Common myeloid progenitor, CD34-positive (primary cell): ENCODE data around the gene ESF1.

Source experiments
- CTCF ChIA-PET: fragments of 350-600 bp; sonication (Branson Sonifier 250); formaldehyde crosslinking; loops from one replicate; lab custom pipeline; 2021; ENCODE audit warnings: antibody characterized with exemption; lab: Charles Lee
- POLR2A ChIA-PET: fragments of 350-600 bp; sonication (Branson Sonifier 250); formaldehyde crosslinking; loops from one replicate; lab custom pipeline; 2021; ENCODE audit warnings: antibody characterized with exemption; lab: Charles Lee
- DNase-seq, 3 donors: peaks; one replicate each; pipeline versions ENCODE4 v3.0.0 to v3.0.0-alpha.2; 2013
- H3K27ac ChIP-seq, 2 experiments: 1 replicate in 1 of 2; 2 replicates in 1 of 2; pipeline ENCODE4 v1.7.0; 2013; ENCODE audit warnings: inconsistent platforms in 2 of 2, low read length in 2 of 2, mild to moderate bottlenecking in 2 of 2, low read depth in 1 of 2, moderate library complexity in 1 of 2; ENCODE audit not compliant: severe bottlenecking in 2 of 2, insufficient read depth in 1 of 2, poor library complexity in 1 of 2
- H3K27me3 ChIP-seq, 5 experiments: replicated peaks in 2 of 5; 1 replicate in 3 of 5; 2 replicates in 2 of 5; pipeline versions ENCODE4 v1.6.1 to v1.7.0; 2013; ENCODE audit warnings: low read length in 4 of 5, mild to moderate bottlenecking in 2 of 5, moderate library complexity in 2 of 5, inconsistent platforms in 1 of 5; ENCODE audit not compliant: insufficient read depth in 5 of 5, control insufficient read depth in 4 of 5
- H3K36me3 ChIP-seq, 4 experiments: 1 replicate in 2 of 4; 2 replicates in 2 of 4; pipeline versions ENCODE4 v1.6.1 to v1.7.0; 2013; ENCODE audit warnings: low read length in 3 of 4, control low read depth in 1 of 4, mild to moderate bottlenecking in 1 of 4; ENCODE audit not compliant: control insufficient read depth in 4 of 4, insufficient read depth in 4 of 4
- H3K4me1 ChIP-seq, 4 experiments: 1 replicate in 3 of 4; 2 replicates in 1 of 4; pipeline versions ENCODE4 v1.6.1 to v1.7.1; 2013; ENCODE audit warnings: low read length in 3 of 4, mild to moderate bottlenecking in 3 of 4, control low read depth in 1 of 4, inconsistent platforms in 1 of 4, moderate library complexity in 1 of 4; ENCODE audit not compliant: control insufficient read depth in 4 of 4, insufficient read depth in 4 of 4; ENCODE audit errors: control extremely low read depth in 1 of 4
- H3K4me3 ChIP-seq, 7 experiments: 1 replicate in 4 of 7; 2 replicates in 3 of 7; pipeline versions ENCODE4 v1.5.1 to v1.7.0; 2013; ENCODE audit warnings: mild to moderate bottlenecking in 7 of 7, low read length in 6 of 7, moderate library complexity in 6 of 7, inconsistent platforms in 2 of 7, low read depth in 2 of 7, control low read depth in 1 of 7; ENCODE audit not compliant: insufficient read depth in 4 of 7, control insufficient read depth in 1 of 7; ENCODE audit errors: extremely low read depth in 1 of 7
- H3K9me3 ChIP-seq, 5 experiments: 1 replicate in 4 of 5; 2 replicates in 1 of 5; pipeline versions ENCODE4 v1.6.1 to v1.7.1; 2013; ENCODE audit warnings: low read length in 4 of 5, mild to moderate bottlenecking in 2 of 5, inconsistent platforms in 1 of 5, low read depth in 1 of 5, moderate library complexity in 1 of 5; ENCODE audit not compliant: control insufficient read depth in 4 of 5, insufficient read depth in 2 of 5; ENCODE audit errors: control extremely low read depth in 1 of 5
- whole genome bisulfite sequencing: methylation state at CpG from one replicate; pipeline ENCODE4 v1.1.5; 2013; ENCODE audit not compliant: insufficient coverage; 5-methylcytosine and 5-hydroxymethylcytosine counted together

The ESF1 gene

DNA sequence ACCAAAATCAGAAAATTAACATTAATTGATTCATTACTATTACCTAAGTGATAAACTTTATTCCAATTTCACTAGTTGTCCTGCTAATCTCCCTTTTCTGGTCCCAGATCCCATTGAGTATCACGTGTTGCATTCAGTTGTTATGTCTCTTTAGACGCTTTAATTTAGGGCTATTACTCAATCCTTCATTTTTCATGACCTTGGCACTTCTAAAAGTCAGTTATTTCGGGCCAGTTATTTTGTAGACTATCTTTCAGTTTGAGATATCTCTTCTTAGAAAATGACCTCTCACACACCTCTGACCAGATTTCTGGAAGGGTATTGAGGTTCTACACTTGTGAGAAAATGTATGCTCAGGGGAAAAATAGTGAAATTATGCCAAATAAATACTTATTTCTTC, 112.0 kb downstream of the ESF1 start:
- no peak for DNase-seq
- no peaks in the 10 kb centered on the region for H3K4me1 ChIP-seq
- H3K27me3 ChIP-seq, result peaks cover 0 to 2% (median 0%) of the 10 kb centered on the region in 5 experiments
- H3K9me3 ChIP-seq, result no peaks in the 10 kb centered on the region
- CTCF ChIA-PET, result no interaction called here
- 100% methylated on average over 1 of the region's 3 CpGs for WGBS
- no peaks in the 10 kb centered on the region for H3K36me3 ChIP-seq
- POLR2A ChIA-PET, result no interaction called here
- no peak overlapping the region for H3K4me3 ChIP-seq
- H3K27ac ChIP-seq, result no peak overlapping the region

DNA sequence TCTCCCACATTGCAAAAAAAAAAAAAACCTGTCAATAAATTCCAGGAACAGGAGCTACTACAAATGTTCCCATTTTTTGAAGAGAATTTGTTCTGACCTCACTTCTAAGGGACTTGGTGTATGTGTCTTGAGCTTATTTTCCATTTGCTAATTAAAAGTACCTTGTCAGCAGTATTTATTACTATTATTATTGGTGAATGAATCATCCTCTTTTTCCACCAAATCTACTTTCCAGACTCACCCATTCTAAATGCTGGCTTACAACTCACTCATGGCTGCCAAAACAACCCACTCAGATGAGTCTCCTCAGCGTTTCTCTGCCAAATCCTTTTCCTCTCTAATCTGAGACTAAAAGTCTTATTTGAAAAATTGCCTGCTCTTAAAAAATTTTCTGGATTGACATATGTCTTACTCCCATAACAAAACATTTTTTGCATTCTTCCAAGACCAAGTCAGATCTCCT, 112.8 kb downstream of the ESF1 start:
- WGBS, result 80% methylated on average over 1 of the region's 1 CpG
- Histone ChIP-seq H3K27ac (no peak overlapping the region), H3K36me3 (no peaks in the 10 kb centered on the region), H3K9me3 (no peaks in the 10 kb centered on the region), H3K4me1 (no peaks in the 10 kb centered on the region), H3K27me3 (peaks cover 0 to 2% (median 0%) of the 10 kb centered on the region in 5 experiments), H3K4me3 (no peak overlapping the region)
- no peak for DNase-seq
- ChIA-PET POLR2A (no interaction called here), CTCF (no interaction called here)

DNA sequence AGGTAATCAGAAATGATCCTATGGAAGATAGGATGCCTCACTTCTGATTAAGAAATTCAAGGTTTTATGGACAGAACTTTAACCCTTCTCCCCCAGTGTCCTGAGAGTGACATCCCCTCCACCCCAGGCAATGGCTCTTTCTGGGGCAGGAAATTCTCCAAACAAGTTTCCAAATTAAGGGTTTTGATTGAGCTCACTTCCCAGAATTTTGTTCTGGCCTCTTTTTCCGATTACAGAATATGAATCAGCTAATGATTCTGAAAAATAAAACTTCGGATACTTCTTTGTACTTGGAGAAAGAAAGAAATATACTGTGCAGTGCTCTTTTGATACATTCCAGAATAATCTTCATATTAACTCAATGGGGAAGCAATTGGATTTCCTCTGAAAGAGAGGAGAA, 113.2 kb downstream of the ESF1 start:
- H3K27me3 ChIP-seq, result peaks cover 0 to 2% (median 0%) of the 10 kb centered on the region in 5 experiments
- no peak overlapping the region for H3K27ac ChIP-seq
- ChIA-PET POLR2A (no interaction called here), CTCF (no interaction called here)
- no peaks in the 10 kb centered on the region for H3K36me3 ChIP-seq
- H3K9me3 ChIP-seq, result no peaks in the 10 kb centered on the region
- no peak for DNase-seq
- no peaks in the 10 kb centered on the region for H3K4me1 ChIP-seq
- no peak overlapping the region for H3K4me3 ChIP-seq
- WGBS, result no CpG with 5 or more reads among the region's 2 CpGs

DNA sequence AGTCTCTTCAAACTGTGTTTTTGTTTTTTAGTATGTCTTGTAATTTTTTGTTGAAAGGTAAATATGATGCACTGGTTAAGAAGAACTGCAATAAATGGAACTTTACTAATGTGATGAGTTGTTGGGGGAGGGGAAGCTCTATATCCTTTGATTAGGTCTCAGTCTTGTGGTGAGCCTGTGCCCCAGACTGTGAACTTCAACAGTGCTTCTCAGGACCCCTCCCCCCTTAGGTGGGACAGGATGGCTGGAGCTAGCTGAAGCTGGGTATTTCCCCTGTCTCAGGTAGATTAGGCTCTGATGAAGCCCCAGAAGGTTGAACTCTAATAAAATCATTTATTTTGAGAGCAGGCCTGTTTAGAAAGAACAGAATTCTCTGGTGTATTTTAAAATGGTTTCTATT, 114.6 kb downstream of the ESF1 start:
- H3K36me3 ChIP-seq, result no peaks in the 10 kb centered on the region
- ChIA-PET POLR2A (no interaction called here), CTCF (no interaction called here)
- no peaks in the 10 kb centered on the region for H3K9me3 ChIP-seq
- H3K27me3 ChIP-seq, result peaks cover 0 to 2% (median 0%) of the 10 kb centered on the region in 5 experiments
- no peak overlapping the region for H3K27ac ChIP-seq
- DNase-seq, result no peak
- H3K4me1 ChIP-seq, result no peaks in the 10 kb centered on the region
- H3K4me3 ChIP-seq, result no peak overlapping the region

DNA sequence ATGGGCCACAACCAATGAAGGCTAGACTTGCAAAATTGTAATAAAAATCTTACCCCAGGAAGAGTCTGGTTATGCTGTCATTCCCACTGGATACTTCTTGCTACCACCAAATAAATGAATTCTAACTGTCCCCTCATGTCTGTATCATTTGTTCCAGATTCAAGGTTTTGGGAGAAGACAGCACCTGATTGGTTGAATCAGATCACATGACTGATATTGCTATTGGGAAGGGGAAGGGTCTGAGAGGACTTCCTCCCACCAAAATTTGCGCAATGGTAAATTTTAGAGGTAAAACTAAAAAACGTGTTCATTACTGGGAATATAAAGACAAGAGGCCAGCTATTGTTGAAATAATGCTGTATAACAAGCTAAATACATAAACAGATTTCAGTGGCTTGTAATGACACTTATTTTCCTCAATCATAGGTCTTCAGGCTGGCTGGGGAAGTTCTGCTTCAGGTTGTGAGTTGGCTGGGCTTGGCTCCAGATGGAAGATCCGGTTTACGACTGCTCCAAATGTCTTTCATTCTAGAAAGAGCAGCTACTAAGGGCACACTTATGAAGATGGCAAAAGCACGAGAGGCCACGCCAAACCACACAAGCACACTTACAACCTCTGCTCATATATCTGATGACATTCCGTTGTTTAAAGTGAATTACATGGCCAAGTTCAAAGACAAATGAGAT, 118.9 kb downstream of the ESF1 start:
- H3K36me3 ChIP-seq, result no peaks in the 10 kb centered on the region
- WGBS, result 100% methylated on average over 2 of the region's 7 CpGs
- H3K4me3 ChIP-seq, result no peak overlapping the region
- DNase-seq, result no peak
- no peak overlapping the region for H3K27ac ChIP-seq
- ChIA-PET CTCF (no interaction called here), POLR2A (no interaction called here)
- H3K27me3 ChIP-seq, result peaks cover 0 to 7% (median 2%) of the 10 kb centered on the region in 5 experiments
- no peaks in the 10 kb centered on the region for H3K4me1 ChIP-seq
- H3K9me3 ChIP-seq, result no peaks in the 10 kb centered on the region
